Measurements from ENCODE around the gene VRTN. TPM values are rescaled to one million over a fixed set of nuclear protein-coding genes. Genes with fewer than 3 reads are reported as not detected.

Gene VRTN
- total and polyA plus RNA-seq, 2 donors (not counting 1 experiment from before 2014, with no cell fraction given), result not detected

- TF ChIP-seq EZH2 (IDR thresholded peaks at IDR 0.05; ENCODE audit: low read length, missing control alignments) (no peak), CTCF (conservative IDR thresholded peaks at IDR 0.05 in 1 of 2, IDR thresholded peaks at IDR 0.05 in 1 of 2; ENCODE audit: low read depth in 1 of 2, low read length in 2 of 2) (no peak)
- H3K9ac ChIP-seq (ENCODE audit: insufficient read depth, low read length), result no peak overlapping the region
- H3K4me1 ChIP-seq (ENCODE audit: control insufficient read depth, extremely low read depth, insufficient read depth, low read length), result no peaks in the 10 kb centered on the region
- no peaks in the 10 kb centered on the region for H3K36me3 ChIP-seq (ENCODE audit: control insufficient read depth, insufficient read depth, low read length)
- H3K9me3 ChIP-seq (ENCODE audit: control insufficient read depth, insufficient read depth, low read depth, low read length), result no peaks in the 10 kb centered on the region
- no peak for DNase-seq (ENCODE audit: low read depth in 2 of 2)
- H3K79me2 ChIP-seq (ENCODE audit: control insufficient read depth, insufficient read depth, low read length), result no peaks in the 10 kb centered on the region
- H3K27ac ChIP-seq (ENCODE audit: insufficient read depth, low read length), result no peak overlapping the region
- H3K4me3 ChIP-seq (replicated peaks in 1 of 4; ENCODE audit: control extremely low read depth in 1 of 4, insufficient read depth in 1 of 4, low read depth in 3 of 4, low read length in 4 of 4), result no peak overlapping the region
- no peaks in the 10 kb centered on the region for H4K20me1 ChIP-seq (ENCODE audit: control insufficient read depth, extremely low read depth, insufficient read depth, low read length)
- no peak overlapping the region for H2AFZ ChIP-seq (ENCODE audit: low read length)
- no peaks in the 10 kb centered on the region for H3K27me3 ChIP-seq (ENCODE audit: control insufficient read depth, insufficient read depth, low read length)
- no peak overlapping the region for H3K4me2 ChIP-seq (ENCODE audit: extremely low read depth, insufficient read depth, low read length)
Observed at GRCh38 chr14:74357585-74357984, 9.3 kb downstream of the VRTN start.

GRCh38 chr14:74358176-74358829 is 10.0 kb downstream of the VRTN start:
- Histone ChIP-seq H3K27me3 (ENCODE audit: control insufficient read depth, insufficient read depth, low read length) (no peaks in the 10 kb centered on the region), H3K4me3 (replicated peaks in 1 of 4; ENCODE audit: control extremely low read depth in 1 of 4, insufficient read depth in 1 of 4, low read depth in 3 of 4, low read length in 4 of 4) (no peak overlapping the region), H3K9me3 (ENCODE audit: control insufficient read depth, insufficient read depth, low read depth, low read length) (no peaks in the 10 kb centered on the region), H3K27ac (ENCODE audit: insufficient read depth, low read length) (no peak overlapping the region), H3K9ac (ENCODE audit: insufficient read depth, low read length) (no peak overlapping the region), H3K4me1 (ENCODE audit: control insufficient read depth, extremely low read depth, insufficient read depth, low read length) (no peaks in the 10 kb centered on the region), H4K20me1 (ENCODE audit: control insufficient read depth, extremely low read depth, insufficient read depth, low read length) (no peaks in the 10 kb centered on the region), H3K36me3 (ENCODE audit: control insufficient read depth, insufficient read depth, low read length) (no peaks in the 10 kb centered on the region), H2AFZ (ENCODE audit: low read length) (no peak overlapping the region), H3K79me2 (ENCODE audit: control insufficient read depth, insufficient read depth, low read length) (no peaks in the 10 kb centered on the region), H3K4me2 (ENCODE audit: extremely low read depth, insufficient read depth, low read length) (no peak overlapping the region)
- no peak for DNase-seq (ENCODE audit: low read depth in 2 of 2)
- TF ChIP-seq CTCF (conservative IDR thresholded peaks at IDR 0.05 in 1 of 2, IDR thresholded peaks at IDR 0.05 in 1 of 2; ENCODE audit: low read depth in 1 of 2, low read length in 2 of 2) (no peak), EZH2 (IDR thresholded peaks at IDR 0.05; ENCODE audit: low read length, missing control alignments) (no peak)

- H3K4me1 ChIP-seq (ENCODE audit: control insufficient read depth, extremely low read depth, insufficient read depth, low read length), result no peaks in the 10 kb centered on the region
- TF ChIP-seq EZH2 (IDR thresholded peaks at IDR 0.05; ENCODE audit: low read length, missing control alignments) (no peak), CTCF (conservative IDR thresholded peaks at IDR 0.05 in 1 of 2, IDR thresholded peaks at IDR 0.05 in 1 of 2; ENCODE audit: low read depth in 1 of 2, low read length in 2 of 2) (no peak)
- no peak overlapping the region for H3K4me3 ChIP-seq (replicated peaks in 1 of 4; ENCODE audit: control extremely low read depth in 1 of 4, insufficient read depth in 1 of 4, low read depth in 3 of 4, low read length in 4 of 4)
- no peak overlapping the region for H3K27ac ChIP-seq (ENCODE audit: insufficient read depth, low read length)
- no peaks in the 10 kb centered on the region for H3K36me3 ChIP-seq (ENCODE audit: control insufficient read depth, insufficient read depth, low read length)
- no peak overlapping the region for H3K9ac ChIP-seq (ENCODE audit: insufficient read depth, low read length)
- DNase-seq (ENCODE audit: low read depth in 2 of 2), result no peak
- H3K4me2 ChIP-seq (ENCODE audit: extremely low read depth, insufficient read depth, low read length), result no peak overlapping the region
- H4K20me1 ChIP-seq (ENCODE audit: control insufficient read depth, extremely low read depth, insufficient read depth, low read length), result no peaks in the 10 kb centered on the region
- no peaks in the 10 kb centered on the region for H3K9me3 ChIP-seq (ENCODE audit: control insufficient read depth, insufficient read depth, low read depth, low read length)
- H3K27me3 ChIP-seq (ENCODE audit: control insufficient read depth, insufficient read depth, low read length), result peaks cover 6% of the 10 kb centered on the region
- H2AFZ ChIP-seq (ENCODE audit: low read length), result no peak overlapping the region
- H3K79me2 ChIP-seq (ENCODE audit: control insufficient read depth, insufficient read depth, low read length), result no peaks in the 10 kb centered on the region
Observed at GRCh38 chr14:74360163-74360562, 11.9 kb downstream of the VRTN start.
